NOMO-1 (cell line): ENCODE results near the gene RTP5.

Source experiments
- DNase-seq, 2 experiments: peaks; one replicate each; lab custom pipeline; 2025; ENCODE audit not compliant: unreplicated experiment in 2 of 2; lab: John Stamatoyannopoulos, UW

RTP5 gene

GRCh38 chr2:241843321-241844065 is 26.0 kb upstream of the RTP5 start:
- DNase-seq = no peak

GRCh38 chr2:241844066-241844728 is 25.3 kb upstream of the RTP5 start:
- peak; percentile 58 to 61 for DNase-seq

- DNase-seq = no peak
Measured at GRCh38 chr2:241844831-241845578, 24.5 kb upstream of the RTP5 start.

- DNase-seq = no peak
Measured at GRCh38 chr2:241846406-241846805, 23.1 kb upstream of the RTP5 start.

- no peak for DNase-seq
Measured at GRCh38 chr2:241848761-241849615, 20.5 kb upstream of the RTP5 start.

- DNase-seq = no peak
Measured at GRCh38 chr2:241849616-241850543, 19.6 kb upstream of the RTP5 start.

GRCh38 chr2:241850544-241851324 is 18.8 kb upstream of the RTP5 start:
- no peak for DNase-seq

GRCh38 chr2:241851325-241852115 is 18.0 kb upstream of the RTP5 start:
- DNase-seq = no peak

GRCh38 chr2:241852116-241852980 is 17.2 kb upstream of the RTP5 start:
- DNase-seq = no peak

- DNase-seq = no peak
Measured at GRCh38 chr2:241852981-241853631, 16.4 kb upstream of the RTP5 start.

- DNase-seq = no peak
Measured at GRCh38 chr2:241853651-241854341, 15.7 kb upstream of the RTP5 start.

GRCh38 chr2:241854342-241855244 is 14.9 kb upstream of the RTP5 start:
- DNase-seq = no peak

GRCh38 chr2:241855245-241855887 is 14.2 kb upstream of the RTP5 start:
- DNase-seq = no peak

GRCh38 chr2:241855888-241856422 is 13.6 kb upstream of the RTP5 start:
- no peak for DNase-seq
